Measurements from ENCODE around the gene CUL2.

The CUL2 gene

GRCh38 chr10:35090162-35090954, at the start of gene CUL2:
Gene CUL2, minus strand, starts transcription at chr10:35090341. Its CDS starts 19,024 bp downstream, at chr10:35071317.
- Mint-ChIP-seq H3K27ac (peak within 1 kb of the TSS; percentile 95), H3K9me3 (no peaks in the 10 kb centered on the region), H3K4me1 (peaks cover 45% of the 10 kb centered on the region), H3K36me3 (peaks cover 9% of the 10 kb centered on the region), H3K4me3 (peak within 1 kb of the TSS; percentile 80)
- DNase-seq (ENCODE audit: low spot score in 2 of 2) (peak; percentile 83 to 96), ATAC-seq (peak; percentile 98)

DNA sequence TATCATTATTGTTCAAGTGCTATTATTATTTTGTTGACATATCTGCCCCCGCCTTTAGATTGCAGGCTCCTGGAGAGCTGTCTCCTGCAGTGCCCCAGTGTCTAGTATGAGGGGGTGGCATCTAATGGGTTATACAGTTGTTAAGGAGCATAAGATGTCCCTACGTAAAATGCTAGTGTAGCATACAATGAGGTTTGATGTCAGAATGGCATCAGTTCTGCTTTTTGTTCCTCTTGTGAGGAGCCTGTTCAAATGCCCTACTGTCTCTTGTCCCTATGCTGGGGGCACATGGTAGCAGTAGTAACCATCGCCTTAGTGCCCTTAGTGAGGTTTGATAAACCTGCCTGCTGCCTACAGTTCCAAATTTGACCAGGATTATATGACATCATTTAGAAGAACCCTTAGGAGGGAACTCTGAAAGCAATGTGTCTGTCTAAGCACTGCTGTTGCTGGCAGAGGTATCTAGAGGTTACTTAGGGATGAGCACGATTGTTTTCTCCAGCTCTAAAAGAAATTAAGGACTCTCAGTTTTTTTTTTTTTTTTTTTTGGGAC, 46.2 kb upstream of the CUL2 start:
- DNase-seq (ENCODE audit: low spot score in 2 of 2), result peak in 1 of 2 donors; percentile 44

DNA sequence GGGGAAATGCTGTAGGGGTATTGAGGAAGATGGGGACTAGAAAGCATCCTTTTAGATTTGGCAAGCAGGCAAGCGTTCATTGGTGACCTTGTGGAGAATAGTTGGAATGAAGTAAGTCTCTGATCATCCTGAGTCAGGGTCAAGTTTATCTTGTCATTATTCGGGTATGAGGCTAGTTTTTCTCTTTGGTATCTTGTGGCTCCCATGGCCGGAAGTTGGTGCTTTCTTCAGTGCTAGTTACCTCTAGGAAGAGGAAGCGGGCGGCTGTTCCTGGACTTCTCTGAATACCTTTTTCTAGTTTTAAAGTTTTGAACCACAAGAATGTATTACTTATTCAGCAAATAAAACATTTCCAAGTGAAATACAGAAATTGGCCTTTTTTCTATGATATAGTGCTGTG, 45.7 kb upstream of the CUL2 start:
- ATAC-seq (peak; percentile 60), DNase-seq (ENCODE audit: low spot score in 2 of 2) (peak in 1 of 2 donors; percentile 49)
- Mint-ChIP-seq H3K4me3 (peak overlapping the region; percentile 47), H3K4me1 (peaks cover 36% of the 10 kb centered on the region), H3K27ac (peak overlapping the region; percentile 63), H3K36me3 (peaks cover 5% of the 10 kb centered on the region), H3K9me3 (no peaks in the 10 kb centered on the region)

More for the DNA sequence above, 46.2 kb upstream of the CUL2 start:
- Mint-ChIP-seq H3K36me3 (peaks cover 5% of the 10 kb centered on the region), H3K9me3 (no peaks in the 10 kb centered on the region), H3K4me3 (peak overlapping the region; percentile 47), H3K27ac (peak overlapping the region; percentile 63), H3K4me1 (peaks cover 33% of the 10 kb centered on the region)
- peak; percentile 22 for ATAC-seq

GRCh38 chr10:35133586-35133985, 43.4 kb upstream of the CUL2 start:
- H3K9me3 Mint-ChIP-seq, result no peaks in the 10 kb centered on the region
- ATAC-seq (peak; percentile 76), DNase-seq (ENCODE audit: low spot score in 2 of 2) (peak in 1 of 2 donors; percentile 52)
- peak overlapping the region; percentile 82 for H3K27ac Mint-ChIP-seq
- peak overlapping the region; percentile 77 for H3K4me3 Mint-ChIP-seq
- peaks cover 40% of the 10 kb centered on the region for H3K4me1 Mint-ChIP-seq
- H3K36me3 Mint-ChIP-seq, result peaks cover 8% of the 10 kb centered on the region

GRCh38 chr10:35132727-35133126, 42.6 kb upstream of the CUL2 start:
- Mint-ChIP-seq H3K9me3 (no peaks in the 10 kb centered on the region), H3K27ac (peak overlapping the region; percentile 94), H3K4me3 (peak overlapping the region; percentile 77), H3K36me3 (peaks cover 16% of the 10 kb centered on the region), H3K4me1 (peaks cover 40% of the 10 kb centered on the region)
- ATAC-seq (no peak), DNase-seq (ENCODE audit: low spot score in 2 of 2) (no peak)

DNA sequence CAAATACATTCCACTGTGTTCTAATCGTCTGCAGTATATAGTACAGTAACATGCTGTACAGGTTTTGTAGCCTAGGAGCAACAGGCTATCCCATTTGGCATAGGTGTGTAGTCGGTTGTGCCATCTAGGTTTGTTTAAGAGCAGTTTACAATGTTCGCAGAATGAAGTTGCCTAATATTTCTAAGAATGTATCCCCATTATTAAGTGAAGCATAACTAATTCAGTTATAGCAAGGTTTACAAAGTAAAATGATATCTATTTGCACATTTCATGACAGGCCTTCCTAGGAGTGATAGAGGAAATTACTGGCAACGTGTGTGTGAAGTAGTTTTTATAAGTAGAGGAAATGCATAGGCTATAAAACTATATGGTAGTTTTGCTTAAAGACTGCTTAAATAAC, 40.5 kb upstream of the CUL2 start:
- Mint-ChIP-seq H3K4me3 (peak overlapping the region; percentile 77), H3K36me3 (peaks cover 35% of the 10 kb centered on the region), H3K4me1 (peaks cover 31% of the 10 kb centered on the region), H3K9me3 (no peaks in the 10 kb centered on the region), H3K27ac (peak overlapping the region; percentile 94)
- ATAC-seq, result no peak
- peak in 1 of 2 donors; percentile 44 for DNase-seq (ENCODE audit: low spot score in 2 of 2)

- peak overlapping the region; percentile 81 for H3K4me3 Mint-ChIP-seq
- H3K36me3 Mint-ChIP-seq, result peaks cover 35% of the 10 kb centered on the region
- no peak for ATAC-seq
- no peaks in the 10 kb centered on the region for H3K9me3 Mint-ChIP-seq
- peaks cover 39% of the 10 kb centered on the region for H3K4me1 Mint-ChIP-seq
- no peak for DNase-seq (ENCODE audit: low spot score in 2 of 2)
- peak overlapping the region; percentile 98 for H3K27ac Mint-ChIP-seq
Observed at GRCh38 chr10:35129185-35129674, 39.1 kb upstream of the CUL2 start.

GRCh38 chr10:35127289-35127891, 37.2 kb upstream of the CUL2 start:
- Mint-ChIP-seq H3K4me3 (peak overlapping the region; percentile 81), H3K36me3 (peaks cover 35% of the 10 kb centered on the region), H3K4me1 (peaks cover 37% of the 10 kb centered on the region), H3K27ac (peak overlapping the region; percentile 98), H3K9me3 (no peaks in the 10 kb centered on the region)
- ATAC-seq (peak; percentile 34), DNase-seq (ENCODE audit: low spot score in 2 of 2) (peak; percentile 48 to 86)

GRCh38 chr10:35126530-35127288, 36.6 kb upstream of the CUL2 start, which contains the start of gene CREM:
Gene CREM, plus strand, starts transcription at chr10:35126846. Its CDS starts 10,990 bp downstream, at chr10:35137836.
- H3K9me3 Mint-ChIP-seq, result no peaks in the 10 kb centered on the region
- DNase-seq (ENCODE audit: low spot score in 2 of 2) (peak; percentile 97 to 99), ATAC-seq (peak; percentile 91)
- peaks cover 30% of the 10 kb centered on the region for H3K36me3 Mint-ChIP-seq
- H3K27ac Mint-ChIP-seq, result peak within 1 kb of the TSS; percentile 98
- H3K4me3 Mint-ChIP-seq, result peak within 1 kb of the TSS; percentile 81
- peaks cover 36% of the 10 kb centered on the region for H3K4me1 Mint-ChIP-seq

DNA sequence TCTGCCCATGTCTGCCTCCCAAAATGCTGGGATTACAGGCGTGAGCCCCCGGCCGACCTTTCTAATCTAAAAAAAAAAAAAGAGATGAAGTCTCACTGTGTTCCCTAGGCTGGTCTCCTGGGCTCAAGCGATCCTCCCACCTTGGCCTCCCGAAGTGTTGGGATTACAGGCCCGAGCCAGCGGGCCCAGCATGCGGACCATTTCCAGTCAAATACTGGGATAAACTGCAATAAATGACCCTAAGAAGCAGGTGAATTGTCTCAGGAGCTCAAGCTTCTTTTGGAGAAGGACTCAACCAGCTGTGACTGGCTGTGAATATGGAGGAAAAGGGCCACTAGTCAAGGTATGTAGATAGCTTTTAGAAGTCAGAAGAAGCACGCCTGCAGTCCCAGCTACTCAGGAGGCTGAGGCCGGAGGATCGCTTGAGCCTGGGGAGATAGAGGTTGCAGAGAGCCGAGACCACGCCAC, 36.0 kb upstream of the CUL2 start:
- ATAC-seq, result no peak
- Mint-ChIP-seq H3K9me3 (no peaks in the 10 kb centered on the region), H3K36me3 (peaks cover 30% of the 10 kb centered on the region), H3K27ac (peak overlapping the region; percentile 98), H3K4me3 (peak overlapping the region; percentile 81), H3K4me1 (peaks cover 35% of the 10 kb centered on the region)
- no peak for DNase-seq (ENCODE audit: low spot score in 2 of 2)

GRCh38 chr10:35124540-35124939, 34.4 kb upstream of the CUL2 start:
- Mint-ChIP-seq H3K27ac (peak overlapping the region; percentile 67), H3K9me3 (no peaks in the 10 kb centered on the region), H3K4me3 (peak overlapping the region; percentile 81), H3K4me1 (peaks cover 29% of the 10 kb centered on the region), H3K36me3 (peaks cover 30% of the 10 kb centered on the region)
- no peak for ATAC-seq
- no peak for DNase-seq (ENCODE audit: low spot score in 2 of 2)

GRCh38 chr10:35119378-35119777, 29.2 kb upstream of the CUL2 start:
- no peaks in the 10 kb centered on the region for H3K9me3 Mint-ChIP-seq
- peaks cover 15% of the 10 kb centered on the region for H3K4me1 Mint-ChIP-seq
- DNase-seq (ENCODE audit: low spot score in 2 of 2), result no peak
- no peak overlapping the region for H3K4me3 Mint-ChIP-seq
- no peak for ATAC-seq
- no peak overlapping the region for H3K27ac Mint-ChIP-seq
- H3K36me3 Mint-ChIP-seq, result no peaks in the 10 kb centered on the region

DNA sequence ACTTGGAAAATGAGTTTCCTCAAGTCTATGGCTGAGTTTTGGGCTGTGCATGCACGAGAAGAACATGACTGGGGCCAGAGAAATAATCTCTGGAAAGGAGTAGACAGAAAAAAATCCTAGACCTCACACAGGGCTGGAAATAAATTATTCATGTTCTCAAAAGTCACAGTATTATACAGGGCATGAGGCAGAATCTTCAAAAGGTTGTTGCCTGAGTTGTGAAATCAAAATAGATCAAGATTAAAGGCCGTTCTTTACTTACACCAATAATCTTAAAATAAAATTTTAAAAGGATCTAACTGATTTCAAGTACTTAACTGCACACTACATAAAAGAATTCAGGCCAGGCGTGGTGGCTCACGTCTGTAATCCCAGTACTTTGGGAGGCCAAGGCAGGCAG, 22.4 kb upstream of the CUL2 start:
- H3K4me3 Mint-ChIP-seq, result no peak overlapping the region
- H3K9me3 Mint-ChIP-seq, result no peaks in the 10 kb centered on the region
- ATAC-seq (no peak), DNase-seq (ENCODE audit: low spot score in 2 of 2) (no peak)
- H3K4me1 Mint-ChIP-seq, result no peaks in the 10 kb centered on the region
- H3K36me3 Mint-ChIP-seq, result no peaks in the 10 kb centered on the region
- H3K27ac Mint-ChIP-seq, result no peak overlapping the region

DNA sequence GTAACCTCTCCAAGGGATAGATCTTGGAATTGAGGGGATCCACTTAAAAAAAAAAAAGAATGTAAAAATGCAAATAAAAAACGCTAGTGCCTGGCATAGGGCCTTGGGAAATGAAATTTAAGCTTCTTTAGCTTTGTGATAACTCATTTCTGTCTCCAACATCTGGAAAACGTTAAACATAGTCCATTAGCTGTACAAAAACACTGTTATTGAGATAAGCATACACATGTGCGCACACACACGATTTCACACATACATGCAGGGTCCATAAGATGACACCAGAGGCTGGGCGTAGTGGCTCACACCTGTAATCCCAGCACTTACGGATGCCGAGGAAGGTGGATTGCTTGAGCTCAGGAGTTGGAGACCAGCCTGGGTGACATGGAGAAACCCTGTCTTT, 13.7 kb upstream of the CUL2 start:
- no peaks in the 10 kb centered on the region for H3K9me3 Mint-ChIP-seq
- H3K27ac Mint-ChIP-seq, result no peak overlapping the region
- no peaks in the 10 kb centered on the region for H3K4me1 Mint-ChIP-seq
- ATAC-seq (no peak), DNase-seq (ENCODE audit: low spot score in 2 of 2) (no peak)
- no peaks in the 10 kb centered on the region for H3K36me3 Mint-ChIP-seq
- H3K4me3 Mint-ChIP-seq, result no peak overlapping the region

- H3K4me3 Mint-ChIP-seq, result no peak overlapping the region
- no peaks in the 10 kb centered on the region for H3K36me3 Mint-ChIP-seq
- H3K9me3 Mint-ChIP-seq, result no peaks in the 10 kb centered on the region
- no peaks in the 10 kb centered on the region for H3K4me1 Mint-ChIP-seq
- no peak overlapping the region for H3K27ac Mint-ChIP-seq
- no peak for DNase-seq (ENCODE audit: low spot score in 2 of 2)
- no peak for ATAC-seq
Observed at GRCh38 chr10:35097510-35097909, 7.4 kb upstream of the CUL2 start.
